OCI-LY1 (cell line): Measurements from ENCODE around the gene SYTL4.

Source experiments
- H2AFZ ChIP-seq: fragments of 200-600 bp; sonication (generic), shearing (Covaris generic); 2 replicates; pipeline ENCODE4 v1.6.0; 2014; ENCODE audit warnings: antibody characterized with exemption, mild to moderate bottlenecking, low read length
- H3F3A ChIP-seq: fragments of 200-600 bp; sonication (generic), shearing (Covaris generic); 2 replicates; pipeline ENCODE4 v1.6.0; 2014; ENCODE audit warnings: mild to moderate bottlenecking, antibody characterized with exemption, low read length, moderate library complexity; ENCODE audit not compliant: insufficient read depth
- H3K27ac ChIP-seq: fragments of 200-600 bp; sonication (generic); 2 replicates; pipeline ENCODE4 v1.5.1; 2014; ENCODE audit warnings: low read length, mixed run types, mild to moderate bottlenecking, low read depth; ENCODE audit not compliant: poor library complexity, severe bottlenecking
- H3K27me3 ChIP-seq: fragments of 200-600 bp; sonication (generic); 2 replicates; pipeline ENCODE4 v1.6.0; 2014; ENCODE audit warnings: antibody characterized with exemption, mild to moderate bottlenecking, low read length, moderate library complexity; ENCODE audit not compliant: insufficient read depth
- H3K36me3 ChIP-seq: fragments of 200-600 bp; sonication (generic); 2 replicates; pipeline ENCODE4 v1.6.1; 2014; ENCODE audit warnings: mild to moderate bottlenecking, antibody characterized with exemption, low read length, moderate library complexity, mixed read lengths; ENCODE audit not compliant: insufficient read depth
- H3K4me1 ChIP-seq: fragments of 200-600 bp; sonication (generic); 2 replicates; pipeline ENCODE4 v1.5.1; 2014; ENCODE audit warnings: mild to moderate bottlenecking, low read length, moderate library complexity; ENCODE audit not compliant: insufficient read depth, severe bottlenecking
- H3K4me2 ChIP-seq: fragments of 200-600 bp; sonication (generic), shearing (Covaris generic); 2 replicates; pipeline ENCODE4 v1.6.1; 2014; ENCODE audit warnings: low read length
- H3K4me3 ChIP-seq: fragments of 200-600 bp; sonication (generic); 2 replicates; pipeline ENCODE4 v1.5.1; 2014; ENCODE audit warnings: low read length, low read depth, mild to moderate bottlenecking, mixed read lengths; ENCODE audit not compliant: poor library complexity, severe bottlenecking
- H3K79me2 ChIP-seq: fragments of 200-600 bp; shearing (Covaris generic); 2 replicates; pipeline ENCODE4 v1.6.1; 2016; ENCODE audit warnings: mixed run types, low read length, mixed read lengths; ENCODE audit not compliant: insufficient read depth
- H3K9ac ChIP-seq: fragments of 200-600 bp; sonication (generic), shearing (Covaris generic); 2 replicates; pipeline ENCODE4 v1.6.1; 2014; ENCODE audit warnings: mild to moderate bottlenecking, low read length, mixed read lengths
- H3K9me2 ChIP-seq: fragments of 200-600 bp; sonication (generic), shearing (Covaris generic); 2 replicates; pipeline ENCODE4 v1.6.1; 2014; ENCODE audit warnings: low read depth, mild to moderate bottlenecking, low read length, mixed read lengths
- H3K9me3 ChIP-seq: fragments of 200-600 bp; shearing (Covaris generic); 2 replicates; pipeline ENCODE4 v1.6.1; 2014; ENCODE audit warnings: low read length, mixed read lengths
- H4K20me1 ChIP-seq: fragments of 200-600 bp; sonication (generic), shearing (Covaris generic); 2 replicates; pipeline ENCODE4 v1.6.0; 2016; ENCODE audit warnings: mild to moderate bottlenecking, low read length; ENCODE audit not compliant: insufficient read depth
- EZH2 ChIP-seq: fragments of 200-600 bp; sonication (generic), shearing (Covaris generic); IDR thresholded peaks from 2 replicates; pipeline ENCODE4 v1.8.0; 2017; ENCODE audit warnings: borderline replicate concordance, mixed run types, mild to moderate bottlenecking, antibody characterized with exemption, low read length, moderate library complexity, mixed read lengths
- TF ChIP-seq, protein P1 (sequence below): fragments of 200-600 bp; sonication (generic), shearing (Covaris generic); IDR thresholded peaks from 2 replicates; pipeline ENCODE4 v1.5.1; 2017; ENCODE audit warnings: mild to moderate bottlenecking, antibody characterized with exemption, low read length, moderate library complexity, mixed read lengths

The SYTL4 gene

GRCh38 chrX:100721328-100721727 is 10.6 kb downstream of the SYTL4 start:
- Histone ChIP-seq H3K36me3 (no peaks in the 10 kb centered on the region), H3K79me2 (no peaks in the 10 kb centered on the region), H3K9ac (no peak overlapping the region), H3K27ac (no peak overlapping the region), H2AFZ (no peak overlapping the region), H3K4me2 (no peak overlapping the region), H3K9me2 (no peaks in the 10 kb centered on the region), H4K20me1 (no peaks in the 10 kb centered on the region), H3K4me1 (no peaks in the 10 kb centered on the region), H3K9me3 (no peaks in the 10 kb centered on the region), H3K27me3 (no peaks in the 10 kb centered on the region), H3K4me3 (no peak overlapping the region), H3F3A (no peaks in the 10 kb centered on the region)
- TF ChIP-seq EZH2: no peak
- TF ChIP-seq, protein P1, sequence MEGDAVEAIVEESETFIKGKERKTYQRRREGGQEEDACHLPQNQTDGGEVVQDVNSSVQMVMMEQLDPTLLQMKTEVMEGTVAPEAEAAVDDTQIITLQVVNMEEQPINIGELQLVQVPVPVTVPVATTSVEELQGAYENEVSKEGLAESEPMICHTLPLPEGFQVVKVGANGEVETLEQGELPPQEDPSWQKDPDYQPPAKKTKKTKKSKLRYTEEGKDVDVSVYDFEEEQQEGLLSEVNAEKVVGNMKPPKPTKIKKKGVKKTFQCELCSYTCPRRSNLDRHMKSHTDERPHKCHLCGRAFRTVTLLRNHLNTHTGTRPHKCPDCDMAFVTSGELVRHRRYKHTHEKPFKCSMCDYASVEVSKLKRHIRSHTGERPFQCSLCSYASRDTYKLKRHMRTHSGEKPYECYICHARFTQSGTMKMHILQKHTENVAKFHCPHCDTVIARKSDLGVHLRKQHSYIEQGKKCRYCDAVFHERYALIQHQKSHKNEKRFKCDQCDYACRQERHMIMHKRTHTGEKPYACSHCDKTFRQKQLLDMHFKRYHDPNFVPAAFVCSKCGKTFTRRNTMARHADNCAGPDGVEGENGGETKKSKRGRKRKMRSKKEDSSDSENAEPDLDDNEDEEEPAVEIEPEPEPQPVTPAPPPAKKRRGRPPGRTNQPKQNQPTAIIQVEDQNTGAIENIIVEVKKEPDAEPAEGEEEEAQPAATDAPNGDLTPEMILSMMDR: no peak

GRCh38 chrX:100720301-100720700 is 11.6 kb downstream of the SYTL4 start:
- H3K27ac ChIP-seq: no peak overlapping the region
- TF ChIP-seq, protein P1: no peak
- TF ChIP-seq EZH2: no peak
- H3K9me2 ChIP-seq: no peaks in the 10 kb centered on the region
- no peak overlapping the region for H3K4me3 ChIP-seq
- H3F3A ChIP-seq: no peaks in the 10 kb centered on the region
- H3K36me3 ChIP-seq: no peaks in the 10 kb centered on the region
- H3K79me2 ChIP-seq: no peaks in the 10 kb centered on the region
- H3K4me2 ChIP-seq: no peak overlapping the region
- no peaks in the 10 kb centered on the region for H4K20me1 ChIP-seq
- H3K4me1 ChIP-seq: no peaks in the 10 kb centered on the region
- H3K27me3 ChIP-seq: no peaks in the 10 kb centered on the region
- H3K9me3 ChIP-seq: no peaks in the 10 kb centered on the region
- H3K9ac ChIP-seq: no peak overlapping the region
- H2AFZ ChIP-seq: no peak overlapping the region

- TF ChIP-seq, protein P1: no peak
- TF ChIP-seq EZH2: no peak
- Histone ChIP-seq H2AFZ (no peak overlapping the region), H4K20me1 (no peaks in the 10 kb centered on the region), H3K27me3 (no peaks in the 10 kb centered on the region), H3K79me2 (no peaks in the 10 kb centered on the region), H3K9me3 (no peaks in the 10 kb centered on the region), H3K4me3 (no peak overlapping the region), H3K9me2 (no peaks in the 10 kb centered on the region), H3K9ac (no peak overlapping the region), H3K4me2 (no peak overlapping the region), H3K4me1 (no peaks in the 10 kb centered on the region), H3K27ac (no peak overlapping the region), H3K36me3 (no peaks in the 10 kb centered on the region), H3F3A (no peaks in the 10 kb centered on the region)
These were observed 12.8 kb downstream of the SYTL4 start for GRCh38 chrX:100719139-100719538.
